Measurements from ENCODE around the gene FOXRED2.
"Not testable (repeated sequence)": the region's sequence is repeated elsewhere in the genome, so short reads cannot be mapped to it uniquely, and the experiment has no call there.

The FOXRED2 gene

GRCh38 chr22:36470162-36470993 is 36.5 kb downstream of the FOXRED2 start:
- peak; percentile 73 to 75 for DNase-seq (ENCODE audit: low read depth in 2 of 2)

GRCh38 chr22:36469094-36469710 is 37.6 kb downstream of the FOXRED2 start:
- DNase-seq (ENCODE audit: low read depth in 2 of 2): no peak

- DNase-seq (ENCODE audit: low read depth in 2 of 2): no peak
Observed at GRCh38 chr22:36467946-36468345, 38.9 kb downstream of the FOXRED2 start.

GRCh38 chr22:36467042-36467810 is 39.6 kb downstream of the FOXRED2 start:
- no peak for DNase-seq (ENCODE audit: low read depth in 2 of 2)

- no peak for DNase-seq (ENCODE audit: low read depth in 2 of 2)
Observed at GRCh38 chr22:36466258-36466657, 40.6 kb downstream of the FOXRED2 start.

GRCh38 chr22:36465232-36466021 is 41.4 kb downstream of the FOXRED2 start:
- no peak for DNase-seq (ENCODE audit: low read depth in 2 of 2)

GRCh38 chr22:36464715-36465231 is 42.1 kb downstream of the FOXRED2 start:
- no peak for DNase-seq (ENCODE audit: low read depth in 2 of 2)

GRCh38 chr22:36463783-36464184 is 43.1 kb downstream of the FOXRED2 start:
- DNase-seq (ENCODE audit: low read depth in 2 of 2): no peak

- no peak for DNase-seq (ENCODE audit: low read depth in 2 of 2)
Observed at GRCh38 chr22:36461665-36462649, 44.9 kb downstream of the FOXRED2 start.

GRCh38 chr22:36460202-36460601 is 46.6 kb downstream of the FOXRED2 start:
- no peak for DNase-seq (ENCODE audit: low read depth in 2 of 2)

- DNase-seq (ENCODE audit: low read depth in 2 of 2): no peak
Observed at GRCh38 chr22:36457688-36458450, 49.0 kb downstream of the FOXRED2 start.

GRCh38 chr22:36456464-36456845 is 50.4 kb downstream of the FOXRED2 start:
- DNase-seq (ENCODE audit: low read depth in 2 of 2): no peak

- no peak for DNase-seq (ENCODE audit: low read depth in 2 of 2)
Observed at GRCh38 chr22:36455571-36456463, 51.0 kb downstream of the FOXRED2 start.

- peak; percentile 93 to 96 for DNase-seq (ENCODE audit: low read depth in 2 of 2)
Observed at GRCh38 chr22:36454916-36455570, 51.8 kb downstream of the FOXRED2 start.

GRCh38 chr22:36453855-36454378 is 52.9 kb downstream of the FOXRED2 start:
- DNase-seq (ENCODE audit: low read depth in 2 of 2): no peak

GRCh38 chr22:36452978-36453607 is 53.7 kb downstream of the FOXRED2 start:
- not testable (repeated sequence) for DNase-seq (ENCODE audit: low read depth in 2 of 2)
